ENCODE results near the gene AHSA1.

DNA sequence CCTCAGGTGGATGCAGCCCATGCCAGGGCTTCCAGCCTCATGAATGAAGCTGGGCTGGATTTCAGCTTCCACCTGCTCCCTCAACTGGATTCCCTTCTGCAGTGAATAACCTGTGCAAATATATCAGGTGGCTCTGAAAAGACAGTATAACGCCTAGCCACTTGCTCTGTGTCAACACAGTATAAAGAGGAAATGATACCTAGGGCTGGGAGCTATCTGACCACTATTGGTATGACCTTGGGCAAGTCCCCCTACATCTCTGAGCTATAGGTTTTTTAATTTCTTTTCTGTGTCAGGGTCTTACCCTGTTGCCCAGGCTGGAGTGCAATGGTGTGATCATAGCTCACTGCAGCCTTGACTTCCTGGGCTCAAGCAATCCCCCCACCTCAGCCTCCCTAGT lies 20.9 kb downstream of the AHSA1 start:
- TF ChIP-seq, protein P1, sequence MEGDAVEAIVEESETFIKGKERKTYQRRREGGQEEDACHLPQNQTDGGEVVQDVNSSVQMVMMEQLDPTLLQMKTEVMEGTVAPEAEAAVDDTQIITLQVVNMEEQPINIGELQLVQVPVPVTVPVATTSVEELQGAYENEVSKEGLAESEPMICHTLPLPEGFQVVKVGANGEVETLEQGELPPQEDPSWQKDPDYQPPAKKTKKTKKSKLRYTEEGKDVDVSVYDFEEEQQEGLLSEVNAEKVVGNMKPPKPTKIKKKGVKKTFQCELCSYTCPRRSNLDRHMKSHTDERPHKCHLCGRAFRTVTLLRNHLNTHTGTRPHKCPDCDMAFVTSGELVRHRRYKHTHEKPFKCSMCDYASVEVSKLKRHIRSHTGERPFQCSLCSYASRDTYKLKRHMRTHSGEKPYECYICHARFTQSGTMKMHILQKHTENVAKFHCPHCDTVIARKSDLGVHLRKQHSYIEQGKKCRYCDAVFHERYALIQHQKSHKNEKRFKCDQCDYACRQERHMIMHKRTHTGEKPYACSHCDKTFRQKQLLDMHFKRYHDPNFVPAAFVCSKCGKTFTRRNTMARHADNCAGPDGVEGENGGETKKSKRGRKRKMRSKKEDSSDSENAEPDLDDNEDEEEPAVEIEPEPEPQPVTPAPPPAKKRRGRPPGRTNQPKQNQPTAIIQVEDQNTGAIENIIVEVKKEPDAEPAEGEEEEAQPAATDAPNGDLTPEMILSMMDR (IDR thresholded peaks at IDR 0.05), result no peak
- no peak for TF ChIP-seq POLR2AphosphoS5 (IDR thresholded peaks at IDR 0.05)
- no peak for TF ChIP-seq POLR2A (IDR thresholded peaks at IDR 0.05; ENCODE audit: low read depth)

Measured in esophagus muscularis mucosa (tissue), 3 donors.